ENCODE measurements around the gene PLTP.

The PLTP gene

DNA sequence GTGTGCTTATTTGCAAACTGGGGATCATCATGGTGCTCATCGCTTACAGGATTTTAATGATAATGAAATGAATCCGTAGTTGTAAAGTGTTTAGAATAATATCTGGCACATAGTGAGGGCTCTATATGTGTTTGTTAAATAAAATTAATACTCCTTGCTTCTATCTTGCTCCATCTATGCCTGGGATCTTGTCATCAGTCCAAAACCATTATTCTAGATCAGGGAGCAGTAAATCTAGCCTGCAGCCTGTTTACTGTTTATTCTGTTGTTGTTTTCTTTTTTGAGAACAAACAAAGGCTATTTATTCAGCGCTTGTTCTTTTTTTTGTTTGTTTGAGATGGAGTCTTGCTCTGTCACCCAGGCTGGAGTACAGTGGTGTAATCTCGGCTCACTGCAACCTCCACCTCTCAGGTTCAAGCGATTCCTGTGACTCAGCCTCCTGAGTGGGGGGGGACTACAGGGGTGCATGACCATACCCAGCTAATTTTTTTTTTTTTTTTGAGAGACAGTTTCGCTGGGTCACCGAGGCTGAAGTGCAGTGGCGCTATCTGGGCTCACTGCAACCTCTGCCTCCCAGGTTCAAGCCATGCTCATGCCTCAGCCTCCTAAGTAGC, 62.9 kb downstream of the PLTP start:
- DNase-seq (ENCODE audit: low read depth, low spot score) = no peak

All from astrocyte of the hippocampus (primary cell).